CD14-positive monocyte (primary cell): ENCODE data around the gene FBXL2. TPM values are rescaled to one million over a fixed set of nuclear protein-coding genes. Genes with fewer than 3 reads are reported as not detected.

ENCODE experiments used
- DNase-seq, 3 donors: peaks; one replicate each; pipeline ENCODE4 v3.0.0-alpha.2; 2011 to 2022
- H2AFZ ChIP-seq: 2 replicates; pipeline ENCODE4 v1.6.0; 2012; ENCODE audit warnings: mild to moderate bottlenecking, low read depth, low read length, inconsistent platforms; ENCODE audit not compliant: insufficient read depth, poor library complexity, severe bottlenecking
- H3K27ac ChIP-seq, 2 donors: 1 replicate in 1 of 2; 2 replicates in 1 of 2; pipeline ENCODE4 v1.5.1; 2012 to 2013; ENCODE audit warnings: low read length in 2 of 2, control low read depth in 1 of 2, inconsistent platforms in 1 of 2, low read depth in 1 of 2, mild to moderate bottlenecking in 1 of 2
- H3K27me3 ChIP-seq, 2 donors: one replicate each; pipeline versions ENCODE4 v1.6.0 to v1.6.1; 2011 to 2013; ENCODE audit warnings: low read length in 2 of 2; ENCODE audit not compliant: control insufficient read depth in 2 of 2, insufficient read depth in 2 of 2
- H3K36me3 ChIP-seq, 2 donors: replicated peaks in 1 of 2; 1 replicate in 1 of 2; 2 replicates in 1 of 2; pipeline versions ENCODE4 v1.5.1 to v1.6.1; 2012 to 2013; ENCODE audit warnings: low read length in 2 of 2, control low read depth in 1 of 2, inconsistent platforms in 1 of 2, mild to moderate bottlenecking in 1 of 2; ENCODE audit not compliant: insufficient read depth in 2 of 2, control insufficient read depth in 1 of 2
- H3K4me1 ChIP-seq, 2 donors: 1 replicate in 1 of 2; 2 replicates in 1 of 2; pipeline versions ENCODE4 v1.5.1 to v1.6.1; 2012 to 2013; ENCODE audit warnings: low read length in 2 of 2, control low read depth in 1 of 2, inconsistent platforms in 1 of 2, mild to moderate bottlenecking in 1 of 2, moderate library complexity in 1 of 2; ENCODE audit not compliant: insufficient read depth in 2 of 2, control insufficient read depth in 1 of 2
- H3K4me2 ChIP-seq: replicated peaks from 2 replicates; pipeline ENCODE3; 2012; ENCODE audit warnings: low read length, moderate library complexity, mild to moderate bottlenecking; ENCODE audit not compliant: poor library complexity, severe bottlenecking; ENCODE audit errors: extremely low read depth
- H3K4me3 ChIP-seq, 3 experiments: fragments of 200-600 bp in 1 of 3; sonication (generic) in 1 of 3; replicated peaks in 1 of 3; 1 replicate in 2 of 3; 2 replicates in 1 of 3; pipeline ENCODE4 v1.5.1; 2011 to 2013; ENCODE audit warnings: low read length in 3 of 3, mild to moderate bottlenecking in 3 of 3, control low read depth in 2 of 3, low read depth in 2 of 3, inconsistent platforms in 1 of 3, moderate library complexity in 1 of 3
- H3K79me2 ChIP-seq: 2 replicates; pipeline ENCODE4 v1.6.0; 2012; ENCODE audit warnings: mild to moderate bottlenecking, control low read depth, inconsistent platforms, low read length, moderate library complexity; ENCODE audit not compliant: insufficient read depth
- H3K9ac ChIP-seq: 2 replicates; pipeline ENCODE4 v1.6.0; 2017; ENCODE audit warnings: low read length, mild to moderate bottlenecking; ENCODE audit not compliant: insufficient read depth, poor library complexity, severe bottlenecking
- H3K9me3 ChIP-seq, 2 donors: replicated peaks in 1 of 2; 1 replicate in 1 of 2; 2 replicates in 1 of 2; pipeline versions ENCODE4 v1.5.1 to v1.6.1; 2012 to 2013; ENCODE audit warnings: low read length in 2 of 2, control low read depth in 1 of 2; ENCODE audit not compliant: control insufficient read depth in 1 of 2, insufficient read depth in 1 of 2
- H4K20me1 ChIP-seq: 2 replicates; pipeline ENCODE4 v1.6.0; 2012; ENCODE audit warnings: mild to moderate bottlenecking, low read length, control low read depth, moderate library complexity; ENCODE audit not compliant: insufficient read depth
- H3K27ac Mint-ChIP-seq, 7 donors: one replicate each; pipeline ENCODE4 v1.8.0; 2020; ENCODE audit warnings: mild to moderate bottlenecking in 7 of 7, mixed read lengths in 7 of 7, moderate library complexity in 6 of 7, inconsistent platforms in 2 of 7
- H3K27me3 Mint-ChIP-seq, 3 donors: one replicate each; pipeline ENCODE4 v1.8.0; 2021 to 2022; ENCODE audit warnings: low read depth in 3 of 3, mild to moderate bottlenecking in 3 of 3, mixed read lengths in 3 of 3, moderate library complexity in 3 of 3, inconsistent platforms in 1 of 3
- H3K36me3 Mint-ChIP-seq, 2 donors: one replicate each; pipeline ENCODE4 v1.8.0; 2020; ENCODE audit warnings: mixed read lengths in 2 of 2, inconsistent platforms in 1 of 2, mild to moderate bottlenecking in 1 of 2
- H3K4me1 Mint-ChIP-seq: one replicate; pipeline ENCODE4 v1.8.0; 2020; ENCODE audit warnings: mild to moderate bottlenecking, mixed read lengths
- H3K4me3 Mint-ChIP-seq, 2 donors: one replicate each; pipeline ENCODE4 v1.8.0; 2020; ENCODE audit warnings: mild to moderate bottlenecking in 2 of 2, mixed read lengths in 2 of 2, moderate library complexity in 1 of 2
- H3K9me3 Mint-ChIP-seq, 7 donors: one replicate each; pipeline ENCODE4 v1.8.0; 2020 to 2022; ENCODE audit warnings: mixed read lengths in 7 of 7, mild to moderate bottlenecking in 6 of 7, moderate library complexity in 6 of 7, inconsistent platforms in 2 of 7
- WGBS: methylation state at CpG from one replicate; pipeline ENCODE4 v1.1.5; 2013; ENCODE audit warnings: missing lambda C conversion rate; ENCODE audit not compliant: insufficient coverage; 5-methylcytosine and 5-hydroxymethylcytosine counted together
- intact Hi-C, 2 donors: fragments of 100-400 bp; cut with micrococcal nuclease; formaldehyde crosslinking; loops; one replicate each; pipeline versions ENCODE4 v1.15.0 to v1.15.1; 2023
- polyA plus RNA-seq, 3 donors: library from polyadenylated mRNA; depleted of rRNA in 1 of 3; unstranded in 2 of 3; stranded (reverse) in 1 of 3; fragments of 300-500 nt in 2 of 3; fragments of >200 nt in 1 of 3; fragmentation: Illumina TruSeq in 2 of 3; gene quantifications; 1 replicate in 2 of 3; 2 replicates in 1 of 3; pipeline ENCODE4 v1.2.3, GENCODE V29; 2012 to 2021
- TF ChIP-seq, protein P1 (sequence below): fragments of 200-600 bp; IDR thresholded peaks from one replicate; pipeline ENCODE4 v1.8.0; 2022; ENCODE audit warnings: antibody characterized with exemption, mild to moderate bottlenecking

The FBXL2 gene
- polyA plus RNA-seq, 3 donors: not detected

DNA sequence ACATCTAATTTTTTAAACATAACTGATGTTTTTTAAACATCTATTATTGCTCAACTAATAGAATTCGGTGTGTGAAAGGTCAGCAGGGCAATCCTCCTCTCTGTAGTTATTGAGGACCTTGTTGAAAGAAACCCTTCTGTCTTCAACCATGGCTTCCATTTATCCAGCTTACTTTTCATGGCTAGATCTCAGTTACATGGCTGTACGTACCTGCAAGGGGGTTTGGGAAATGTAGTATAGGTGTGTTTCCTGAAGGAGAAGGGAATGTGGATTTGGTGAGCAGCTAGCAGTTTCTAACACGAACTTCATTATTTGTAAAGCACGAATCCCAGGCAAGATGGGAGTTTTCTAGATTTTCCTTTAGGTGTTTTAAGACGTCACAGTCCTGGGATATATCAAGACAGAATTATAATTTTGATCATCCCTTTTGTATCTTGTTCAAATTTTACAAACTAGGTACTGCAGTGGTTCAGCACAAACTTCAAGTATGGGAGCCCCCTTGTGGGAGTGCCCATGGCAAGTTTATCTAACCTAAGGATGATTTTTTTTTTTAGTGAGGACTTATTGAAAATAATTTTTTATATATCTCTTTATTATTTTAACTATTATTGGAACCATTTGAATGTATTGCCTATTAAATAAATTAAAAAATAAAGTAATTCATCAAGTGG lies 41.6 kb downstream of the FBXL2 start:
- peaks cover 0 to 3% of the 10 kb centered on the region in 2 donors for H3K9me3 ChIP-seq
- H3K27me3 Mint-ChIP-seq: peaks cover 0 to 2% (median 1%) of the 10 kb centered on the region in 3 donors
- peaks cover 0 to 4% (median 0%) of the 10 kb centered on the region in 7 donors for H3K9me3 Mint-ChIP-seq
- H3K27me3 ChIP-seq: no peaks in the 10 kb centered on the region
- H3K36me3 Mint-ChIP-seq: no peaks in the 10 kb centered on the region
- no peak overlapping the region for H3K4me3 Mint-ChIP-seq
- H3K4me2 ChIP-seq: no peak overlapping the region
- no peak overlapping the region for H3K27ac ChIP-seq
- H3K4me1 ChIP-seq: no peaks in the 10 kb centered on the region
- intact Hi-C loops: no loop called here
- TF ChIP-seq, protein P1, sequence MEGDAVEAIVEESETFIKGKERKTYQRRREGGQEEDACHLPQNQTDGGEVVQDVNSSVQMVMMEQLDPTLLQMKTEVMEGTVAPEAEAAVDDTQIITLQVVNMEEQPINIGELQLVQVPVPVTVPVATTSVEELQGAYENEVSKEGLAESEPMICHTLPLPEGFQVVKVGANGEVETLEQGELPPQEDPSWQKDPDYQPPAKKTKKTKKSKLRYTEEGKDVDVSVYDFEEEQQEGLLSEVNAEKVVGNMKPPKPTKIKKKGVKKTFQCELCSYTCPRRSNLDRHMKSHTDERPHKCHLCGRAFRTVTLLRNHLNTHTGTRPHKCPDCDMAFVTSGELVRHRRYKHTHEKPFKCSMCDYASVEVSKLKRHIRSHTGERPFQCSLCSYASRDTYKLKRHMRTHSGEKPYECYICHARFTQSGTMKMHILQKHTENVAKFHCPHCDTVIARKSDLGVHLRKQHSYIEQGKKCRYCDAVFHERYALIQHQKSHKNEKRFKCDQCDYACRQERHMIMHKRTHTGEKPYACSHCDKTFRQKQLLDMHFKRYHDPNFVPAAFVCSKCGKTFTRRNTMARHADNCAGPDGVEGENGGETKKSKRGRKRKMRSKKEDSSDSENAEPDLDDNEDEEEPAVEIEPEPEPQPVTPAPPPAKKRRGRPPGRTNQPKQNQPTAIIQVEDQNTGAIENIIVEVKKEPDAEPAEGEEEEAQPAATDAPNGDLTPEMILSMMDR: no peak
- no peak overlapping the region for H3K27ac Mint-ChIP-seq
- H3K79me2 ChIP-seq: no peaks in the 10 kb centered on the region
- H2AFZ ChIP-seq: peak overlapping the region; percentile 7
- 60% methylated on average over 1 of the region's 5 CpGs for WGBS
- no peak for DNase-seq
- no peaks in the 10 kb centered on the region for H3K36me3 ChIP-seq
- H3K4me3 ChIP-seq: no peak overlapping the region
- peaks cover 10% of the 10 kb centered on the region for H3K4me1 Mint-ChIP-seq
- no peaks in the 10 kb centered on the region for H4K20me1 ChIP-seq
- H3K9ac ChIP-seq: no peak overlapping the region

DNA sequence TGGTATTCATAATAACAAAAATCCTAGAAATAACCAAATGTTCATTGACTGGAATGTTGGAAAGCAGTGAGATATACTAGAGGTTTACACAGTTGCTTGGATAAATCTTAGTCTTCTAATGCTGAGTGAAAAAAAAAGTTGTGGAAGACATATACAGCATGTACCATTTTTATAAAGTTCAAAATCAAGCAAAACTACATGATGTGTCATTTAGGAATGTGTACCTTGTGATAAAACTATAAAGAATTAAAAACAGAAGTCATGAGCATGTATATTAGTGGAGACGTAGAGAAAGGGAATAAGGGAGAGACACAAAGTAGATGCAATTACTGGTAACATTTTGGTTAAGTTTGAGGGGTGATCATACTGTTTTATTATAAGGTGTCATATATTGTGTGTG lies 45.2 kb downstream of the FBXL2 start:
- Histone ChIP-seq H4K20me1 (no peaks in the 10 kb centered on the region), H3K4me1 (no peaks in the 10 kb centered on the region), H3K27ac (no peak overlapping the region), H3K9ac (no peak overlapping the region), H2AFZ (no peak overlapping the region), H3K9me3 (peaks cover 0 to 3% of the 10 kb centered on the region in 2 donors), H3K36me3 (no peaks in the 10 kb centered on the region), H3K4me3 (no peak overlapping the region), H3K4me2 (no peak overlapping the region), H3K27me3 (no peaks in the 10 kb centered on the region), H3K79me2 (no peaks in the 10 kb centered on the region)
- no peak for DNase-seq
- Mint-ChIP-seq H3K36me3 (no peaks in the 10 kb centered on the region), H3K27ac (no peak overlapping the region), H3K27me3 (peaks cover 0 to 2% (median 0%) of the 10 kb centered on the region in 3 donors), H3K4me1 (peaks cover 10% of the 10 kb centered on the region), H3K9me3 (peaks cover 0 to 8% (median 2%) of the 10 kb centered on the region in 7 donors), H3K4me3 (no peak overlapping the region)
- intact Hi-C loops: no loop called here
- no CpG with 5 or more reads among the region's 1 CpG for WGBS
- TF ChIP-seq, protein P1: no peak
